Measurements from ENCODE around the gene HAPLN3. TPM values are rescaled to one million over a fixed set of nuclear protein-coding genes. Genes with fewer than 3 reads are reported as not detected.

HAPLN3 gene
- total and polyA plus RNA-seq, 10 of the 15 experiments (the other 5 are each of a cell fraction or from before 2014, with no cell fraction given) = 0.20 to 5.0 (median 1.4) TPM; not detected in 1

DNA sequence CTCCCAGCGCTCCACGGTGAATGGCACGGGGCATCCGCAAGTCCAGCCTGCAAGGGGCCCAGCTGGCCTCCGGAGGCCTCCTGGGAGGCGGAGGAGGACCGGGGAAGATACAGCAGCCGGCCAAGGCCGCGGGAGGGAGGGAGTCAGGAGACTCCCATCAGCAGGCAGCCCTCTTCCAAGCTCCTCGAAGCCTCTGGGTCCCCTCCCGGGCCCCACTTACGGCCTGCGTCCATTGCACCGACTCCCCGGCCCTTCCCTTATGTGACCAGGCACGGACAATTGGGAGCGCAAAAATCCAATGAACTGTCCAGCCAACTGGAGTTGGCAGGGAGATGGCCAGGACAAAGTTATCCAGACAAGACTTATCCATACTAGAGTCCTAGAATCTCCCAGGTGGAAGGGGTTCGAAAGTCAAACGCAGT, 17.2 kb upstream of the HAPLN3 start:
- H4K20me1 ChIP-seq (ENCODE audit: control insufficient read depth, insufficient read depth) = no peaks in the 10 kb centered on the region
- FAIRE-seq = no peak
- no peak overlapping the region; the same call in 1 of the 2 replicates for H3K9ac ChIP-seq (ENCODE audit: control insufficient read depth, insufficient read depth, low read length)
- no peaks in the 10 kb centered on the region for H3K4me1 ChIP-seq (ENCODE audit: control insufficient read depth, insufficient read depth, low read length)
- H2AFZ ChIP-seq (ENCODE audit: control insufficient read depth, low read depth, low read length) = peak overlapping the region; percentile 71; the same call in 1 of the 2 replicates
- H3K27ac ChIP-seq (ENCODE audit: control insufficient read depth, insufficient read depth) = no peak overlapping the region
- H3K27me3 ChIP-seq (replicated peaks in 1 of 2; ENCODE audit: control insufficient read depth in 2 of 2, insufficient read depth in 2 of 2, low read length in 1 of 2) = peaks cover 0 to 2% of the 10 kb centered on the region in 2 experiments; a peak in 2 of 4 replicates
- WGBS (ENCODE audit: insufficient coverage, insufficient replicate concordance, low lambda C conversion rate, missing lambda C conversion rate) = 42% methylated on average over 19 of the region's 20 CpGs
- no peaks in the 10 kb centered on the region for H3K36me3 ChIP-seq (ENCODE audit: control insufficient read depth in 2 of 2, insufficient read depth in 2 of 2, low read length in 1 of 2)
- BruUV-seq (replicated peaks) = no TSS peak
- intact Hi-C loops (cut with micrococcal nuclease; ENCODE audit: unreplicated experiment) = no loop called here
- no peaks in the 10 kb centered on the region for H3K79me2 ChIP-seq (ENCODE audit: control insufficient read depth, insufficient read depth, low read length)
- no peak for ATAC-seq
- TF ChIP-seq RBBP5 (conservative IDR thresholded peaks at IDR 0.05) (no peak), ESRRA (IDR thresholded peaks at IDR 0.05; ENCODE audit: low read length) (no peak), FOXK2 (IDR thresholded peaks at IDR 0.05) (no peak), NFYB (IDR thresholded peaks at IDR 0.05; ENCODE audit: insufficient read depth, low read depth, low read length) (no peak), CBX3 (IDR thresholded peaks at IDR 0.05; ENCODE audit: borderline replicate concordance, low read depth) (no peak), BCL11A (IDR thresholded peaks at IDR 0.05; ENCODE audit: low read depth, low read length) (no peak), POU2F2 (IDR thresholded peaks at IDR 0.05; ENCODE audit: borderline replicate concordance, low read depth, low read length) (no peak), SMAD5 (IDR thresholded peaks at IDR 0.05; ENCODE audit: low read depth) (no peak), MYC (IDR thresholded peaks at IDR 0.05; ENCODE audit: insufficient read depth, insufficient read length, insufficient replicate concordance, low read length, severe bottlenecking) (no peak), IRF4 (IDR thresholded peaks at IDR 0.05; ENCODE audit: low read depth, low read length) (no peak), KAT2A (conservative IDR thresholded peaks at IDR 0.05; ENCODE audit: control insufficient read depth, low read depth, low read length) (no peak), ZNF207 (IDR thresholded peaks at IDR 0.05; ENCODE audit: borderline replicate concordance) (no peak), JUNB (IDR thresholded peaks at IDR 0.05) (no peak), NFIC (IDR thresholded peaks at IDR 0.05; ENCODE audit: low read depth, low read length) (no peak)
- H3K4me2 ChIP-seq (ENCODE audit: control insufficient read depth, insufficient read depth) = peak overlapping the region; percentile 96
- RAD21 ChIA-PET (ENCODE audit: unreplicated experiment) = no interaction called here
- SMC1A ChIA-PET (ENCODE audit: uncharacterized antibody, unreplicated experiment) = interaction anchor here (1.0 kb wide), 1 partner anchor 12 kb away, joined by 3 read pairs; no protein-coding TSS in a partner anchor
- in situ Hi-C loops (cut with MboI) = no loop called here
- H3K4me3 ChIP-seq = peak overlapping the region; percentile 69
- H3K9me3 ChIP-seq (replicated peaks; ENCODE audit: control insufficient read depth, insufficient read depth, low read length) = no peaks in the 10 kb centered on the region
- no peak for DNase-seq (ENCODE audit: low read depth, low spot score)
- POLR2A ChIA-PET = no interaction called here
- CTCF ChIA-PET = interaction anchor here (0.5 to 2.1 kb wide), 3 partner anchors 11 to 92 kb away, joined by 3 to 5 read pairs (median 4); no protein-coding TSS in a partner anchor
